GM12865 (cell line): ENCODE data around the gene FADS6.
A peak's percentile ranks its signal among the peaks of the same experiment; 100 is the strongest.

Experiments
- DNase-seq: peaks from one replicate; pipeline ENCODE4 v3.0.0; 2010; ENCODE audit warnings: low read depth
- H3K4me3 ChIP-seq: 2 replicates; pipeline ENCODE4 v1.5.1; 2011; ENCODE audit warnings: mild to moderate bottlenecking, low read depth, low read length, control low read depth
- TF ChIP-seq, protein P1 (sequence below): IDR thresholded peaks from 2 replicates; pipeline ENCODE4 v1.5.1; 2011; ENCODE audit warnings: low read length, control low read depth, low read depth, inconsistent platforms; ENCODE audit not compliant: insufficient read depth; ENCODE audit errors: missing control alignments

Gene FADS6

DNA sequence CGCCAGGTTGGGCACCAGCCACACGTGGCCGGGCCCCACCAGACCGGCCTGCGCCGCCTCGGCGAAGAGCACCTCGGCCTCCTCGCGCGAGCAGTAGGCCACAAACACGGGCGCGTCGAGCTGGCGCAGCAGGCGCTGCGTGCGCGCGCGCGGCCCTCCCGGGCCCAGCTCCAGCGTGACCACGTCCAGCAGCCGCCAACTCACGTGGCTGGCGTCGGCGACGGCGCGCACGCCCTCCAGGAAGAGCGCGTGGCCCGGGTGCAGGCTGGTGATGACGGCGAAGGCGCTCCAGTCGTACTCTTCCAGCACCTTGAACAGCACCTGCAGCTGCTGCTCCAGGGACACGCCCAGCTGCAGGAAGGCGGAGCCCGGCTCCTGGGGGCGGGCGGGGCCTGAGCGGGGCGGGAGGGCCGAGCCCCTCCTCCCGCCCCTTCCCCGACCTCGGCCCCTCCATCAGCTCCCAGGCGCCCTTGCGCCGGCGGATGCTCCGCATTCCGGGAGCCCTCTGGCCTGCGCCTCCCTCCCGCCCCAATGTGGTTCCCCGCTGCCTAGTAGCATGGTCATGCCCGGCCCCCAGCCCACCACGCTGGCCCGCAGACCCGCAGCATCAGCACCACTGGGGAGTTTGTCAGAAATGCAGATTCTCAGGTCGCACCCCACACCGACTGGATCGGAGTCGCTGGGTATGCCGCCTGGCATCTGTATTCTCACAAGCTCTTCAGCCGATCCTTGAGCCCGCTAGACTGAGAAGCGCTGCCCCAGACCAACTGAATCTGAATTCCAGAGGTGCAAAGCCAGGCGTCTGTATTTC, 41.0 kb downstream of the FADS6 start:
- TF ChIP-seq, protein P1, sequence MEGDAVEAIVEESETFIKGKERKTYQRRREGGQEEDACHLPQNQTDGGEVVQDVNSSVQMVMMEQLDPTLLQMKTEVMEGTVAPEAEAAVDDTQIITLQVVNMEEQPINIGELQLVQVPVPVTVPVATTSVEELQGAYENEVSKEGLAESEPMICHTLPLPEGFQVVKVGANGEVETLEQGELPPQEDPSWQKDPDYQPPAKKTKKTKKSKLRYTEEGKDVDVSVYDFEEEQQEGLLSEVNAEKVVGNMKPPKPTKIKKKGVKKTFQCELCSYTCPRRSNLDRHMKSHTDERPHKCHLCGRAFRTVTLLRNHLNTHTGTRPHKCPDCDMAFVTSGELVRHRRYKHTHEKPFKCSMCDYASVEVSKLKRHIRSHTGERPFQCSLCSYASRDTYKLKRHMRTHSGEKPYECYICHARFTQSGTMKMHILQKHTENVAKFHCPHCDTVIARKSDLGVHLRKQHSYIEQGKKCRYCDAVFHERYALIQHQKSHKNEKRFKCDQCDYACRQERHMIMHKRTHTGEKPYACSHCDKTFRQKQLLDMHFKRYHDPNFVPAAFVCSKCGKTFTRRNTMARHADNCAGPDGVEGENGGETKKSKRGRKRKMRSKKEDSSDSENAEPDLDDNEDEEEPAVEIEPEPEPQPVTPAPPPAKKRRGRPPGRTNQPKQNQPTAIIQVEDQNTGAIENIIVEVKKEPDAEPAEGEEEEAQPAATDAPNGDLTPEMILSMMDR = no peak
- H3K4me3 ChIP-seq = no peak overlapping the region
- DNase-seq = peak; percentile 55

DNA sequence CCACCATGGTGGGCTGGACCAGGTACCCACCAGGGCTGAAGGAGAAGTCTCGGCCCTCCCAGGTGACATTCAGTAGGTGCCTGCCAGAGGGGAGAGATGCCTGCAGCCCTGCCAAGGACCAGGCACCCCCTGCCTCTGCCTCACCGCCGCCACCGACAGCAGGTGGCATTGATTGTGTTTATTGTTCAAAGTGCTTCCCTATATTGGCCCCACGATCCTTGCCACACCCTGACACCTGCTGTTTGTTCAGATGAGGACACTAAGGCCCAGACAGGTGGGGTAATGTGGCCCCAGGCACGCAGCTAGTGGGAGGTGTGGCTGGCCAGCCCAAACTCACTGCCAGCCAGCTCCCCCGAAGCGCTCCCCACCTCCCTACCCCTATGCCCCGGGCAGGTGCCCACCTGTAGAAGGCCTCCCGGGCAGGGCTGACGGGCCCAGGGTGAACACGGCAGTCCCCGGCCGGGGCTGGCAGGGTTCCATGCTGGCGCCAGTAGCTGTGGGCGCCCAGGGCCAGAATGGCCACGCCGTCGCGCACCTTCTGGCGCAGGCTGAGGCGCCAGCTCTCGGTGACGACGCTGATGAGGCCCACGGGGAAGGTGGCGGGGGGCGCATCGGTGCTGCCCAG, 41.7 kb downstream of the FADS6 start:
- TF ChIP-seq, protein P1 = no peak

GRCh38 chr17:74850914-74851313, 42.5 kb downstream of the FADS6 start:
- TF ChIP-seq, protein P1 = no peak
- no peak overlapping the region for H3K4me3 ChIP-seq
- no peak for DNase-seq

More for the DNA sequence above, 41.7 kb downstream of the FADS6 start:
- no peak for DNase-seq
- no peak overlapping the region for H3K4me3 ChIP-seq

GRCh38 chr17:74850310-74850709, 43.1 kb downstream of the FADS6 start:
- DNase-seq = no peak
- no peak overlapping the region for H3K4me3 ChIP-seq
- TF ChIP-seq, protein P1 = no peak

GRCh38 chr17:74848656-74849399, 44.6 kb downstream of the FADS6 start:
- TF ChIP-seq, protein P1 = no peak

GRCh38 chr17:74846621-74847020, 46.8 kb downstream of the FADS6 start:
- DNase-seq = no peak
- H3K4me3 ChIP-seq = no peak overlapping the region
- TF ChIP-seq, protein P1 = no peak

More at GRCh38 chr17:74848656-74849399, 44.6 kb downstream of the FADS6 start:
- DNase-seq = no peak
- H3K4me3 ChIP-seq = no peak overlapping the region
